Tibial nerve (tissue), 4 donors: ENCODE data around the gene YDJC.

Experiments used
- CTCF ChIP-seq, 5 experiments: fragments of 200-600 bp in 3 of 5; fragments of 450-650 bp in 2 of 5; sonication (generic) in 3 of 5; IDR thresholded peaks; one replicate each; pipeline ENCODE4 v1.5.1; 2016 to 2019; ENCODE audit warnings: antibody characterized with exemption in 5 of 5, mild to moderate bottlenecking in 3 of 5, moderate library complexity in 2 of 5
- EP300 ChIP-seq, 2 donors: sonication (generic); formaldehyde crosslinking; IDR thresholded peaks; one replicate each; pipeline ENCODE4 v1.6.1; 2017; ENCODE audit warnings: antibody characterized with exemption in 2 of 2, mild to moderate bottlenecking in 1 of 2

DNA sequence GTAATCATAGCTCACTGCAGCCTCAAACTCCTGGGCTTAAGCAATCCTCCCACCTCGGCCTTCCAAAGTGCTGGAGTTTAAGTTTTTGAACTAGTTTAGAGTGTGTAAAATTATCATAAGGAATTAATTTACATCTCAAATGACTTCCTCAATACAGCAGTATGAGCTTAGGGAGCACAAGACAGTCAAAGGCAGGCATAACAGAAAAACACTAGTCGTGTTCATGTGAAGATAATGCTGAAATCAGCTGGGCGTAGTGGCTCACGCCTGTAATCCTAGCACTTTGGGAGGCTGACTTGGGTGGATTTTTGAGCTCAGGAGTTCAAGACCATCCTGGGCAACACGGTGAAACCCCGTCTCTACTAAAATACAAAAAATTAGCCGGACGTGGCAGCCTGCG is 25.8 kb downstream of the YDJC start:
- no peak for TF ChIP-seq CTCF (IDR thresholded peaks at IDR 0.05)
- no peak for TF ChIP-seq EP300 (IDR thresholded peaks at IDR 0.05)
